OCI-LY7 (cell line): ENCODE measurements around the gene XRCC4. TPM values are rescaled to one million over a fixed set of nuclear protein-coding genes. Genes with fewer than 3 reads are reported as not detected.

Experiments used
- BruUV-seq: library from RNA; stranded (reverse); fragments of 400-500 nt; replicated peaks from 2 replicates; lab custom pipeline; 2021; lab: Mats Ljungman, UMichigan
- CTCF ChIA-PET: fragments of 300-600 bp; sonication (Branson Sonifier 250); formaldehyde crosslinking; loops from one replicate; lab custom pipeline; 2022; ENCODE audit warnings: antibody characterized with exemption; ENCODE audit not compliant: unreplicated experiment; lab: Charles Lee
- POLR2A ChIA-PET: fragments of 300-600 bp; sonication (Branson Sonifier 250); formaldehyde crosslinking; loops from one replicate; lab custom pipeline; 2022; ENCODE audit warnings: antibody characterized with exemption; lab: Charles Lee
- DNase-seq: peaks from one replicate; pipeline ENCODE4 v3.0.0-alpha.2; 2015; ENCODE audit warnings: low spot score
- H2AFZ ChIP-seq: fragments of 200-600 bp; sonication (generic), shearing (Covaris generic); 2 replicates; pipeline ENCODE4 v1.6.1; 2014; ENCODE audit warnings: mild to moderate bottlenecking, antibody characterized with exemption, low read length, moderate library complexity
- H3K27ac ChIP-seq: fragments of 200-600 bp; sonication (generic); 2 replicates; pipeline ENCODE4 v1.5.1; 2014; ENCODE audit warnings: mixed run types, low read depth, mild to moderate bottlenecking, moderate library complexity, low read length, inconsistent platforms; ENCODE audit not compliant: poor library complexity, severe bottlenecking
- H3K36me3 ChIP-seq: fragments of 200-600 bp; sonication (generic); 2 replicates; pipeline ENCODE4 v1.6.1; 2014; ENCODE audit warnings: mild to moderate bottlenecking, antibody characterized with exemption, low read length, moderate library complexity, mixed read lengths; ENCODE audit not compliant: insufficient read depth
- H3K4me1 ChIP-seq: fragments of 200-600 bp; sonication (generic); 2 replicates; pipeline ENCODE4 v1.5.1; 2014; ENCODE audit warnings: mild to moderate bottlenecking, low read length; ENCODE audit not compliant: insufficient read depth, poor library complexity, severe bottlenecking
- H3K4me2 ChIP-seq: fragments of 200-600 bp; sonication (generic); 2 replicates; pipeline ENCODE4 v1.6.1; 2014; ENCODE audit warnings: mild to moderate bottlenecking, low read length
- H3K4me3 ChIP-seq: fragments of 200-600 bp; sonication (generic); 2 replicates; pipeline ENCODE4 v1.5.1; 2014; ENCODE audit warnings: mild to moderate bottlenecking, low read depth, low read length; ENCODE audit not compliant: poor library complexity, severe bottlenecking
- H3K79me2 ChIP-seq: fragments of 200-600 bp; sonication (generic); 2 replicates; pipeline ENCODE4 v1.6.1; 2016; ENCODE audit warnings: low read depth, mild to moderate bottlenecking, low read length, moderate library complexity, mixed read lengths; ENCODE audit not compliant: insufficient read depth
- H3K9me2 ChIP-seq: fragments of 200-600 bp; sonication (generic); 2 replicates; pipeline ENCODE4 v1.6.1; 2016; ENCODE audit warnings: mild to moderate bottlenecking, low read length, mixed read lengths; ENCODE audit not compliant: insufficient read depth
- H3K9me3 ChIP-seq: fragments of 200-600 bp; sonication (generic); 2 replicates; pipeline ENCODE4 v1.6.1; 2014; ENCODE audit warnings: mild to moderate bottlenecking, mixed run types, low read length, mixed read lengths
- H4K20me1 ChIP-seq: fragments of 200-600 bp; sonication (generic); 2 replicates; pipeline ENCODE4 v1.6.1; 2014; ENCODE audit warnings: mild to moderate bottlenecking, antibody characterized with exemption, low read length, moderate library complexity, mixed read lengths; ENCODE audit not compliant: insufficient read depth
- CTCF ChIP-seq: fragments of 200-600 bp; sonication (generic); conservative IDR thresholded peaks from 2 replicates; pipeline ENCODE4 v1.5.1; 2014; ENCODE audit warnings: mild to moderate bottlenecking, antibody characterized with exemption, low read length, moderate library complexity, mixed read lengths
- EZH2phosphoT487 ChIP-seq: fragments of 200-600 bp; sonication (generic); IDR thresholded peaks from 2 replicates; pipeline ENCODE4 v1.6.1; 2018; ENCODE audit warnings: low read depth, borderline replicate concordance, mild to moderate bottlenecking, mixed run types, antibody characterized with exemption, low read length, moderate library complexity, mixed read lengths
- intact Hi-C: fragments of 100-400 bp; cut with micrococcal nuclease; formaldehyde crosslinking; loops from one replicate; pipeline ENCODE4 v1.10.0; 2022; ENCODE audit not compliant: unreplicated experiment
- total RNA-seq, 2 experiments: library from RNA; depleted of rRNA in 1 of 2; stranded (reverse); fragments of >200 nt in 1 of 2; shearing (Covaris generic) in 1 of 2; gene quantifications; 2 replicates each; pipeline ENCODE4 v1.2.3, GENCODE V29; 2014 to 2022

The XRCC4 gene
- total RNA-seq, 2 experiments from 2014 or later: 14.5 to 23.3 TPM

- Histone ChIP-seq H3K9me3 (no peaks in the 10 kb centered on the region), H3K27ac (no peak overlapping the region), H3K79me2 (no peaks in the 10 kb centered on the region), H3K4me1 (no peaks in the 10 kb centered on the region), H3K4me2 (no peak overlapping the region), H3K9me2 (no peaks in the 10 kb centered on the region), H4K20me1 (no peaks in the 10 kb centered on the region), H3K36me3 (no peaks in the 10 kb centered on the region), H2AFZ (no peak overlapping the region), H3K4me3 (no peak overlapping the region)
- BruUV-seq: no TSS peak
- ChIA-PET POLR2A (no interaction called here), CTCF (no interaction called here)
- no peak for DNase-seq
- TF ChIP-seq CTCF (no peak), EZH2phosphoT487 (no peak)
- intact Hi-C loops: no loop called here
Observed at GRCh38 chr5:83394190-83394589, 316.8 kb downstream of the XRCC4 start.

GRCh38 chr5:83396662-83397061 lies 319.3 kb downstream of the XRCC4 start:
- CTCF ChIA-PET: interaction anchor here (0.5 kb wide), 1 partner anchor 53 kb away, joined by 5 read pairs; no protein-coding TSS in a partner anchor
- H3K9me3 ChIP-seq: no peaks in the 10 kb centered on the region
- DNase-seq: no peak
- no peak overlapping the region for H3K4me3 ChIP-seq
- intact Hi-C loops: no loop called here
- no peak overlapping the region for H2AFZ ChIP-seq
- H4K20me1 ChIP-seq: no peaks in the 10 kb centered on the region
- H3K27ac ChIP-seq: no peak overlapping the region
- no peaks in the 10 kb centered on the region for H3K9me2 ChIP-seq
- H3K79me2 ChIP-seq: no peaks in the 10 kb centered on the region
- no peaks in the 10 kb centered on the region for H3K4me1 ChIP-seq
- POLR2A ChIA-PET: no interaction called here
- TF ChIP-seq CTCF (no peak), EZH2phosphoT487 (no peak)
- H3K36me3 ChIP-seq: no peaks in the 10 kb centered on the region
- H3K4me2 ChIP-seq: no peak overlapping the region
- BruUV-seq: no TSS peak

- no peak overlapping the region for H3K27ac ChIP-seq
- intact Hi-C loops: no loop called here
- H3K9me2 ChIP-seq: no peaks in the 10 kb centered on the region
- no peak for DNase-seq
- H3K4me1 ChIP-seq: no peaks in the 10 kb centered on the region
- H4K20me1 ChIP-seq: no peaks in the 10 kb centered on the region
- no peaks in the 10 kb centered on the region for H3K79me2 ChIP-seq
- POLR2A ChIA-PET: no interaction called here
- CTCF ChIA-PET: no interaction called here
- H3K4me3 ChIP-seq: no peak overlapping the region
- BruUV-seq: no TSS peak
- no peaks in the 10 kb centered on the region for H3K9me3 ChIP-seq
- no peak overlapping the region for H3K4me2 ChIP-seq
- no peak overlapping the region for H2AFZ ChIP-seq
- H3K36me3 ChIP-seq: no peaks in the 10 kb centered on the region
- TF ChIP-seq EZH2phosphoT487: no peak
- no peak for TF ChIP-seq CTCF
Observed at GRCh38 chr5:83397658-83398057, 320.3 kb downstream of the XRCC4 start.
